Activated CD8-positive, alpha-beta T cell treated with anti-CD3 and anti-CD28 coated beads for 36 hours (primary cell): Measurements from ENCODE around the gene FAM210A. TPM values are rescaled to one million over a fixed set of nuclear protein-coding genes. Genes with fewer than 3 reads are reported as not detected.
"Not testable (repeated sequence)": the region's sequence is repeated elsewhere in the genome, so short reads cannot be mapped to it uniquely, and the experiment has no call there.

Source experiments
- ATAC-seq: fragments of 200-7000 bp; cut with Tn5 transposase; one replicate; pipeline ENCODE4 v1.10.0; 2021; ENCODE audit warnings: mild to moderate bottlenecking, moderate library complexity
- CTCF ChIA-PET: fragments of 350-600 bp; sonication (Branson Sonifier 250); formaldehyde crosslinking; loops from one replicate; lab custom pipeline; 2021; ENCODE audit warnings: antibody characterized with exemption; lab: Charles Lee
- POLR2A ChIA-PET: fragments of 350-600 bp; sonication (Branson Sonifier 250); formaldehyde crosslinking; loops from one replicate; lab custom pipeline; 2021; ENCODE audit warnings: antibody characterized with exemption; lab: Charles Lee
- DNase-seq: peaks from one replicate; pipeline ENCODE4 v3.0.0-alpha.2; 2020
- H3K27ac Mint-ChIP-seq: one replicate; pipeline ENCODE4 v1.8.0; 2021; ENCODE audit warnings: mild to moderate bottlenecking, mixed read lengths
- H3K27me3 Mint-ChIP-seq: one replicate; pipeline ENCODE4 v1.8.0; 2021; ENCODE audit warnings: mixed read lengths
- H3K36me3 Mint-ChIP-seq: one replicate; pipeline ENCODE4 v1.8.0; 2021; ENCODE audit warnings: low read depth, mixed read lengths
- H3K4me1 Mint-ChIP-seq: one replicate; pipeline ENCODE4 v1.8.0; 2021; ENCODE audit warnings: low read depth, mixed read lengths
- H3K4me3 Mint-ChIP-seq: one replicate; pipeline ENCODE4 v1.8.0; 2021; ENCODE audit warnings: mild to moderate bottlenecking, moderate library complexity, mixed read lengths
- H3K9me3 Mint-ChIP-seq: one replicate; pipeline ENCODE4 v1.8.0; 2021; ENCODE audit warnings: mixed read lengths
- intact Hi-C: fragments of 100-400 bp; cut with micrococcal nuclease; formaldehyde crosslinking; loops from one replicate; pipeline ENCODE4 v1.10.0; 2022
- total RNA-seq, 2 experiments: library from RNA; stranded (reverse); gene quantifications; one replicate each; pipeline ENCODE4 v1.2.3, GENCODE V29; 2021
- TF ChIP-seq, protein P1 (sequence below): fragments of 200-600 bp; IDR thresholded peaks from one replicate; pipeline ENCODE4 v1.8.0; 2022; ENCODE audit warnings: antibody characterized with exemption, mild to moderate bottlenecking

Gene FAM210A
- total RNA-seq, 2 experiments from 2014 or later = 57.7 to 64.2 TPM

DNA sequence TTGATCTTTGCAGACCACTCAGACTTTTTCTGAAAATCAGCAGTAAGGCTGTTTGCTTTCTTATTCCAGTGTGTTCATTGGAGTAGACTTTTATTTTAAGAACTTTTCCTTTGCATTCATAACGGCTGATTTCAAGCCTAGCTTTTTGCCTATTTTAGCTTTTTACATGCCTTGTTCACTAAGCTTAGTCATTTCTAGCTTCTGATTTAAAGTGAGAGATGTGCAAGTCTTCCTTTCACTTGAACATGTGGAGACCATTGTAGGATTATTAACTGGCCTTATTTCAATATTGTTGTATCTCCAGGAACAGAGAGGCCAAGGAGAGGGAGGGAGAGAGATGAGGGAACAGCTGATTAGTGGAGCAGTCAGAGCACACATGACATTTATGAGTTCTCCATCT lies 32.3 kb upstream of the FAM210A start:
- DNase-seq = no peak
- H3K4me1 Mint-ChIP-seq = no peaks in the 10 kb centered on the region
- POLR2A ChIA-PET = no interaction called here
- H3K9me3 Mint-ChIP-seq = peaks cover 10% of the 10 kb centered on the region
- no peak overlapping the region for H3K27ac Mint-ChIP-seq
- H3K27me3 Mint-ChIP-seq = no peaks in the 10 kb centered on the region
- CTCF ChIA-PET = interaction anchor here (2.2 to 3.8 kb wide), 2 partner anchors 12 to 54 kb away, joined by 5 to 13 read pairs; no protein-coding TSS in a partner anchor
- TF ChIP-seq, protein P1, sequence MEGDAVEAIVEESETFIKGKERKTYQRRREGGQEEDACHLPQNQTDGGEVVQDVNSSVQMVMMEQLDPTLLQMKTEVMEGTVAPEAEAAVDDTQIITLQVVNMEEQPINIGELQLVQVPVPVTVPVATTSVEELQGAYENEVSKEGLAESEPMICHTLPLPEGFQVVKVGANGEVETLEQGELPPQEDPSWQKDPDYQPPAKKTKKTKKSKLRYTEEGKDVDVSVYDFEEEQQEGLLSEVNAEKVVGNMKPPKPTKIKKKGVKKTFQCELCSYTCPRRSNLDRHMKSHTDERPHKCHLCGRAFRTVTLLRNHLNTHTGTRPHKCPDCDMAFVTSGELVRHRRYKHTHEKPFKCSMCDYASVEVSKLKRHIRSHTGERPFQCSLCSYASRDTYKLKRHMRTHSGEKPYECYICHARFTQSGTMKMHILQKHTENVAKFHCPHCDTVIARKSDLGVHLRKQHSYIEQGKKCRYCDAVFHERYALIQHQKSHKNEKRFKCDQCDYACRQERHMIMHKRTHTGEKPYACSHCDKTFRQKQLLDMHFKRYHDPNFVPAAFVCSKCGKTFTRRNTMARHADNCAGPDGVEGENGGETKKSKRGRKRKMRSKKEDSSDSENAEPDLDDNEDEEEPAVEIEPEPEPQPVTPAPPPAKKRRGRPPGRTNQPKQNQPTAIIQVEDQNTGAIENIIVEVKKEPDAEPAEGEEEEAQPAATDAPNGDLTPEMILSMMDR = no peak
- no peak for ATAC-seq
- intact Hi-C loops = no loop called here
- H3K4me3 Mint-ChIP-seq = no peak overlapping the region
- H3K36me3 Mint-ChIP-seq = peaks cover 86% of the 10 kb centered on the region

DNA sequence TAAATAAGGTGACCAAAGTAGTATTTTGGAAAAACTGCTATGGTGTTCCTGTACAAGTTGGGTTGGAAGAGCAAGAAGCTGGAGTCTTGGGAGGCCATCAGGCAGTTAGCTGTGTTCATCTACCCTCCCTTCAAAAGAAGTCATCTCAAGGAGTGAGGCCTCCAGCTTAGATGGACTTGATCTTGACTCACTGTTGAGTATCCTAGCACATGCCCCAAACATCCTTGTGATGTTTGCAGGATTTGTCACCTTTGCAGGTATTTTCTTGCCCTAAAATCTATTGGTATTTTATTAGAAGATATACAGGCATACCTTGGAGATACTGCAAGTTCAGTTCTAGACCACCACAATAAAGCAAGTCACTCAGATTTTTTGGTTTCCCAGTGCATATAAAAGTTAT lies 30.3 kb upstream of the FAM210A start:
- intact Hi-C loops = no loop called here
- DNase-seq = no peak
- no peak overlapping the region for H3K4me3 Mint-ChIP-seq
- no peak for ATAC-seq
- CTCF ChIA-PET = interaction anchor here (1.3 kb wide), 1 partner anchor 23 kb away, joined by 3 read pairs; no protein-coding TSS in a partner anchor
- peaks cover 80% of the 10 kb centered on the region for H3K36me3 Mint-ChIP-seq
- TF ChIP-seq, protein P1 = no peak
- H3K27me3 Mint-ChIP-seq = no peaks in the 10 kb centered on the region
- H3K4me1 Mint-ChIP-seq = no peaks in the 10 kb centered on the region
- H3K27ac Mint-ChIP-seq = no peak overlapping the region
- no peaks in the 10 kb centered on the region for H3K9me3 Mint-ChIP-seq
- POLR2A ChIA-PET = interaction anchor here (1.4 kb wide), 1 partner anchor 17 kb away, joined by 4 read pairs; no protein-coding TSS in a partner anchor

DNA sequence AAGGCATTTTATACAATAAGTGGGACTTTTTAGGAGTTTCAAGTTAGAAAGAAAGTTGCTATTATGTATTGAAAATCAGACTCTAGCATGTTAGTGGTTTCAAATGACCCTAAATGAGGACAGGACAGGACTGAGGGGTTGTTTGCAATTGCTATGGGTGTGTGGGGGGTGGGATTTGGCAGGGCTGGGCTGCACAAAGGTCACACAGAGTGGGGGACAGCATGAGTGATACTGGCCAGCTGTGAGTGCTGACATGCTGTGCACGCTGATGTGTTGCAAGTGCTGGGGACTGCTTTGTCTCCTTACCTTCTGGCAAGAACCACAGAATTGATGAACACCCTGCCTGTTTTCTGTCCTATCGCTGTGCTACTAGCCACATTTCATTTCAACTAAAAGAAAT lies 29.9 kb upstream of the FAM210A start:
- Mint-ChIP-seq H3K36me3 (peaks cover 80% of the 10 kb centered on the region), H3K4me1 (no peaks in the 10 kb centered on the region), H3K27ac (no peak overlapping the region), H3K27me3 (no peaks in the 10 kb centered on the region), H3K4me3 (no peak overlapping the region), H3K9me3 (no peaks in the 10 kb centered on the region)
- no peak for ATAC-seq
- TF ChIP-seq, protein P1 = no peak
- no peak for DNase-seq
- intact Hi-C loops = no loop called here
- CTCF ChIA-PET = no interaction called here
- POLR2A ChIA-PET = interaction anchor here (1.4 kb wide), 1 partner anchor 17 kb away, joined by 4 read pairs; no protein-coding TSS in a partner anchor

DNA sequence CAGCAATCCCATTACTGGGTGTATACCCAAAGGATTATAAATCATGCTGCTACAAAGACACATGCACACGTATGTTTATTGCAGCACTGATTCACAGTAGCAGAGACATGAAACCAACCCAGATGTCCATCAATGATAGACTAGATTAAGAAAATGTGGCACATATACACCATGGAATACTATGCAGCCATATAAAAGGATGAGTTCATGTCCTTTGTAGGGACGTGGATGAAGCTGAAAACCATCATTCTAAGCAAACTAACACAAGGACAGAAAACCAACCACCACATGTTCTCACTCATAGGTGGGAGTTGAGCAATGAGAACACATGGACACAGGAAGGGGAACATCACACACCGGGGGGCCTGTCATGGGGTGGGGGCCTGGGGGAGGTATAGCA lies 25.2 kb upstream of the FAM210A start:
- H3K27ac Mint-ChIP-seq, H3K27me3 Mint-ChIP-seq, H3K4me3 Mint-ChIP-seq, DNase-seq, H3K4me1 Mint-ChIP-seq, POLR2A ChIA-PET, H3K9me3 Mint-ChIP-seq, CTCF ChIA-PET, ATAC-seq, intact Hi-C loops: not testable (repeated sequence)
- H3K36me3 Mint-ChIP-seq = peaks cover 81% of the 10 kb centered on the region

DNA sequence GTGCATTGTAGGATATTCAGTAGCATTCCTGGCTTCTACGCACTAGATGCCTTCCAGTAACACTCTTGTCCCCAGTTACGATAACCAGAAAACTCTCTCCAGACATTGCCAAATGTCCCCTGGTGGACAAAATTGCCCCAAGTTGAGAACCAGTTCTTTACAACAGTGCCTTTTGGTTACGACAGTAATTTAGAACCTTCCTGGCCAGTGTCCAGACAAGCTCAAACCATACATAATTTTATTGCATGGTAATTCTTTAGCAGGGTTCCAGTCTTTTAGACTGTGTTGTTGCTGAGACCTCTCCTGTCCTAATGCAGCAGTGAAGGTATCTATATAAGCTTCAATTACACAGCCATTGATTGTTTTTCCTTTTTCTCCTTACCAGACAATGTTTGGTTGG lies 20.3 kb upstream of the FAM210A start:
- POLR2A ChIA-PET = no interaction called here
- no peak for ATAC-seq
- intact Hi-C loops = no loop called here
- Mint-ChIP-seq H3K27me3 (no peaks in the 10 kb centered on the region), H3K4me1 (peaks cover 7% of the 10 kb centered on the region), H3K9me3 (no peaks in the 10 kb centered on the region), H3K4me3 (no peak overlapping the region), H3K27ac (no peak overlapping the region), H3K36me3 (peaks cover 77% of the 10 kb centered on the region)
- CTCF ChIA-PET = interaction anchor here (1.1 to 1.7 kb wide), 3 partner anchors 13 to 52 kb away, joined by 3 to 5 read pairs (median 3); no protein-coding TSS in a partner anchor
- DNase-seq = no peak
- TF ChIP-seq, protein P1 = no peak
